GM19023 (cell line): ENCODE measurements around the gene SPPL3.
"Not testable (repeated sequence)": the region's sequence is repeated elsewhere in the genome, so short reads cannot be mapped to it uniquely, and the experiment has no call there.

Experiments used
- ATAC-seq: cut with Tn5 transposase; IDR thresholded peaks from one replicate; pipeline ENCODE4 v1.9.1; 2021; ENCODE audit warnings: mild to moderate bottlenecking, moderate library complexity; ENCODE audit not compliant: unreplicated experiment

SPPL3 gene

GRCh38 chr12:120845696-120846095, 58.5 kb downstream of the SPPL3 start:
- ATAC-seq = no peak

DNA sequence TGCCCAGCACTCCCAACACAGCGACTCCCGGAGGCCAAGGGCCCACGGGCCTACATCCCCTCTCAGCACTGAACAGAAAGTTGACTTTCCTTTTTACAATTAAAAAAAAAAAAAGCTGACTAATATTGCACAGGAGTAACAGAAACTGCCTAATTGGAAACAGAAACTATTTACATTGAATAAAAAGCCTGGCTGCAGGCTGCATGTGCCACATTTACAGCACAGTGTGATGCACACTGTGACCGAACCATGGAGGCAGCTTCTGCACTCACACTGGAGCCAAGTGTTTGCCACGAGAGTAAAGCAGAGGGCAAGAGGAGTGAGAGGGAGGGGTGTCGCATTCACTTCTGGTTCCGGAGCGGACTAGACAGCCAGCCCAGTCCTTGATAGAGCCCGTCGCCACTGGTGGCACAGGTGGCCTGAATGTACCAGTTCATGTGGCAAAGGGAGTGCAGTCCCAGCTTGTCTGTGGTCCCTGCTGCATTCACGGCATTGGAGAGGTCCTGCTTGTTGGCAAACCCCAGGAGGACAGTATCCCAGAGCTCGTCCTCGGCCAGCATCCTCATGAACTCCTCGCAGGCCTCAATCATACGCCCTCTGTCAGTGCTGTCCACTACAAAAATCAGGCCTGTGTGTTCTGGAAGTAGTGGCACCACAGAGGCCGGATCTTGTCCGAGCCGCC, 59.2 kb downstream of the SPPL3 start:
- ATAC-seq = no peak

GRCh38 chr12:120844297-120844696, 59.9 kb downstream of the SPPL3 start:
- no peak for ATAC-seq

DNA sequence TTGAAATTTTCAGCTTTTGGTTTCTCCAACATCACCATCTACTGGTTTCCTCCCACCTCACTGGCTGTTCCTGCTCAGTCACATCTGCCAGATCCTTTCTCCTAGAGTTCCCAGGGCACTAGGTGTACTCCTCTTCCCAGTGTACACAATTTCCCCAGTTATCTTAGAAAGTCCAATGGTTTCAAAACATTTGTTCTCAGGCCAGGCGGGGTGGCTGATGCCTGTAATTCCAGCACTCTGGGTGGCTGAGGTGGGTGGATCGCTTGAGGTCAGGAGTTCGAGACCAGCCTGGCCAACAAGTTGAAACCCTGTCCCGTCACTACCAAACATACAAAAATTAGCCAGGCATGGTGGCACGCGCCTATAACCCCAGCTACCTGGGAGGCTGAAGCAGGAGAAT, 60.7 kb downstream of the SPPL3 start:
- ATAC-seq = no peak

- ATAC-seq = no peak
Measured at GRCh38 chr12:120842595-120842994, 61.6 kb downstream of the SPPL3 start.

DNA sequence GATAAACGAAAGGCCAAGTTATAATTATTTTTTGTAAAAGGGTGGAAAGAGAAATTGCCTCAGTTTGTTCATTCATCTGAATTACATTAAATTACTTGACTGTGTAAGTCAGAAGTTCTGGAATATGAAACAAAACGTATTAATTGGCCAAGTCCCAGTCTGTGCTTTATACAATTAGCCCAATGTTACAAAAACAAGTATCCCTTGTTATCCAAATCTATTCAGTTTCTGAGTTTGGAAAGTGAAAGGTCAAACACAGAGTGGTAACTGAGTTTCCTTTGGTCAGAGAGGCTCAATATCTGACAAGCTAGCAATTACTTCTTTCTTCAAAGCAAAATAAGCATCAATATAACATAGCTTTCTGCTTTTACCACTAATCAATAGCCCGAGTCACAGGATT, 62.6 kb downstream of the SPPL3 start:
- no peak for ATAC-seq

- no peak for ATAC-seq
Measured at GRCh38 chr12:120839503-120839902, 64.7 kb downstream of the SPPL3 start.

DNA sequence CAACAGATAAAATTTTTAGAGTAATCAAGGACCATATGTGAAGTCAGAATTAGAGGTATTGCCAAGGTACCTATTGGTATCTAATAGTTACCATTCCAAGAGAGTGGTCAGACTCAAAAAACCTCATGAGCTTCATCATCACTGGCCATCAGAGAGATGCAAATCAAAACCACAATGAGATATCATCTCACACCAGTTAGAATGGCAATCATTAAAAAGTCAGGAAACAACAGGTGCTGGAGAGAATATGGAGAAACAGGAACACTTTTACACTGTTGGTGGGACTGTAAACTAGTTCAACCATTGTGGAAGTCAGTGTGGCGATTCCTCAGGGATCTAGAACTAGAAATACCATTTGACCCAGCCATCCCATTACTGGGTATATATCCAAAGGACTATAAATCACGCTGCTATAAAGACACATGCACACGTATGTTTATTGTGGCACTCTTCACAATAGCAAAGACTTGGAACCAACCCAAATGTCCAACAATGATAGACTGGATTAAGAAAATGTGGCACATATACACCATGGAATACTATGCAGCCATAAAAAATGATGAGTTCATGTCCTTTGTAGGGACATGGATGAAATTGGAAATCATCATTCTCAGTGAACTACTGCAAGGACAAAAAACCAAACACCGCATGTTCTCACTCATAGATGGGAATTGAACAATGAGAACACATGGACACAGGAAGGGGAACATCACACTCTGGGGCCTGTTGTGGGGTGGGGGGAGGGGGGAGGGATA, 65.4 kb downstream of the SPPL3 start:
- ATAC-seq = not testable (repeated sequence)

DNA sequence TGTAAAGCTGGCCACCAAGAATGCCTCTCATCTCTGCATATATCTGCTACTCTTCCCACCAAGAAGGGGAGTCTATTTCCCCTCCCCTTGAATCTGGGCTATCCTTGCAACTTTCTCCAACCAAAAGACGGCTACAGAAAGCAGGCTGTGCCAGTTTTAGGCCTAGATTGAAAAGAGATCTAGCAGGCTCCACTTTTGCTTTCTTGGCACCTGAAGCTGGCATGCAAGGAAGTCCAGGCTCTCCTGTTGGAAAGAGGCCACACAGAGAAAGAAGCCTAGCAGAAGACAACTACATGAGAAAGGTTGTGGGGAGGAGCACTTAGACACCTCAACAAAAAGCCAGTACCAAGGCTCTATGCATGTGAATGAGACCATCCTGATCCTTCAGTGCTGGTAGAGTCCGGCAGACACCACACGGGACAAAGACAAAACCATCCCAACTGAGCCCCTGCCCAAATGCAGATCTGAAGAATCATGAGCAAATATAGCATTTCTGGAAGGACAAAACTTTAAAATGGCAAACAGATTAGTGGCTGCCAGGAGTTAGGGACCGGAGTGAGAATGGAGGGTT, 68.0 kb downstream of the SPPL3 start:
- no peak for ATAC-seq

DNA sequence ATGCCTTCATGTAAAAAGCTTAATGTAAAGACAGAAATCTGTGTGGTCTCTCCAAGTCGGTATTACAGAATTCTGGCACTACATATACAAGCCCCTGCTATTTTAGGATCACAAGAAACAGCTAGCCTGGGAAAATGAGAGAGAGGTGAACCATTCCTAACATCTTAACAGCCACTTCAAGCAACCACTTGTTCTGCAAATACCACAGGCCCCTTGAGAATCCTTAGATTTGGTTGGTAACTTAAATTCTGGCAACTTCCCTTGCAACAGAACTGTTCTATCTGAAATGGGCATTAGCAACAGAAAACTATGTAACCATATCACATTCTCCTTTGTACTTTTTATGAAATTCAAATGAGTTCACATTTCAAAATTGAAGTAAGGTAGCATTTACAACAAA, 68.5 kb downstream of the SPPL3 start:
- ATAC-seq = no peak

GRCh38 chr12:120835304-120835612, 68.9 kb downstream of the SPPL3 start:
- ATAC-seq = no peak

- no peak for ATAC-seq
Measured at GRCh38 chr12:120834489-120835303, 69.5 kb downstream of the SPPL3 start.

GRCh38 chr12:120833849-120834248, 70.3 kb downstream of the SPPL3 start:
- ATAC-seq = no peak

DNA sequence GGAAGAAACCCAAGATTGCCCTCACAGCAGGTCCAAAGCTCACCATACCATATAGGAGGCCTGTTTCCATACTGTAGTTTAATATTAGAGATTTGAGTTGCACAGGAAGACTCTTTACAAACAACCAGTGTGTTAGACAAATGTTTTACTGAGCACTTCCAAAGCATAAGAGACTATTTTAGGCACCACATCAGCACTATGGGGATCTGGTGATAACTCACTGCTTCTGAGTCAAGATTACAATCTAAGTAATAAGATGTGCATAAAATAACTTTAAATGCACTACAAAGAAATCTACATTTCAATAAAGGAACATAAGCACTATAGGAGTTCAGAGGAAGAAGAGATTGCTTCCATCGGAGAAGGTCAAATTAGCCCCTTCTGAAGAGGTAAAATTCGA, 71.4 kb downstream of the SPPL3 start:
- ATAC-seq = no peak

- no peak for ATAC-seq
Measured at GRCh38 chr12:120831648-120832267, 72.4 kb downstream of the SPPL3 start.

DNA sequence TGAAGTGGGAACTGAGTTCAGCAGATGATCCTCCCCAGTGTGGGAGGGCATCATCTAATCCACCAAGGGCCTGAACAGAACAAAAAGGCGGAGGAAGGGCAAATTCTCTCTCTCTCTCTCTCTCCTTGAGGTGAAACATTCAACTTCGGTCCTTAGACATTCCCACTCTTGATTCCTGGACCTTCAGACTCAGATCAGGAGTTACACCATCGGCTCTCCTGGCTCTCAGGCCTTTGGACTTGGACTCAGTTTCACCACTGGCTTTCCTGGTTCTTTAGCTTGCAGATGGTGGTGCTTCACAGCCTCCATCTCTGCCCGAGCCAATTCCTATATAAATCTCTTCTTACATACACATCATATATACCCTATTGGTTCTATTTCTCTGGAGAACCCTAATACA, 73.2 kb downstream of the SPPL3 start:
- ATAC-seq = no peak

GRCh38 chr12:120830052-120830940, 73.9 kb downstream of the SPPL3 start:
- ATAC-seq = no peak

- no peak for ATAC-seq
Measured at GRCh38 chr12:120826335-120826734, 77.8 kb downstream of the SPPL3 start.

DNA sequence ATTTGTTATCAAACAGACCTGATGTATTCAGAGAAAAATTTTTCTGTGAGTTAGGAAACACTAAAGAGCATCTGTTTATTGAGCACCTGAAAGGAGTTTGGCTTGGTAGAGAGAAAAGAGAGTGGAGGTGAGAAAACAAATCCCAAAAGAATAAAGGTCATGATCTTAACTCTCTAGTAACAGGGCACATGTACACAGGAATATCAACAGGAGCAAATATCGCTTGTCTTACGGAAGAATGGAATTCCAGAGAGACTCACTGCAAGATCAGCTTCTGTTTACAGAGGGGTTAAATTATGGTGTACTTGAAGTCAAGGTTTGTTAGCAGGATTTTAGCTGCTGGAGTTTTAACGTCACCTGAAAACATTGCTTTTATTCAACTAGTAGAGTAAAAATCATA, 78.8 kb downstream of the SPPL3 start:
- no peak for ATAC-seq

GRCh38 chr12:120822832-120823503, 81.2 kb downstream of the SPPL3 start:
- ATAC-seq = no peak
